SJCRH30 (cell line): ENCODE data around the gene ABCB4. TPM values are rescaled to one million over a fixed set of nuclear protein-coding genes. Genes with fewer than 3 reads are reported as not detected.
A peak's percentile ranks its signal among the peaks of the same experiment; 100 is the strongest.
"Not testable (repeated sequence)": the region's sequence is repeated elsewhere in the genome, so short reads cannot be mapped to it uniquely, and the experiment has no call there.

Experiments
- DNase-seq, 2 experiments: peaks; one replicate each; pipeline ENCODE4 v3.0.0-alpha.2; 2015 to 2020
- H3K27ac ChIP-seq: fragments of 250-450 bp; sonication (Bioruptor Pico); 2 replicates; pipeline ENCODE4 v1.5.1; 2020; ENCODE audit warnings: mild to moderate bottlenecking, moderate library complexity
- H3K27me3 ChIP-seq: fragments of 250-450 bp; sonication (Bioruptor Pico); 2 replicates; pipeline ENCODE4 v1.5.1; 2020; ENCODE audit warnings: mild to moderate bottlenecking, moderate library complexity
- H3K36me3 ChIP-seq: fragments of 250-450 bp; sonication (Bioruptor Pico); 2 replicates; pipeline ENCODE4 v1.5.1; 2020; ENCODE audit warnings: mild to moderate bottlenecking, moderate library complexity
- H3K4me1 ChIP-seq: fragments of 250-450 bp; sonication (Bioruptor Pico); 2 replicates; pipeline ENCODE4 v1.5.1; 2020; ENCODE audit warnings: mild to moderate bottlenecking, moderate library complexity
- H3K4me3 ChIP-seq: fragments of 250-450 bp; sonication (Bioruptor Pico); 2 replicates; pipeline ENCODE4 v1.5.1; 2020; ENCODE audit warnings: mild to moderate bottlenecking, moderate library complexity
- H3K9me3 ChIP-seq: fragments of 250-450 bp; sonication (Bioruptor Pico); replicated peaks from 2 replicates; pipeline ENCODE4 v1.5.1; 2020; ENCODE audit warnings: mild to moderate bottlenecking, moderate library complexity
- total RNA-seq: library from RNA; depleted of rRNA; stranded (reverse); fragments of >200 nt; shearing (Covaris generic); gene quantifications from 2 replicates; pipeline ENCODE4 v1.2.3, GENCODE V29; 2014

Gene ABCB4
- total RNA-seq, 1 experiment from 2014 or later: 0.06 TPM

DNA sequence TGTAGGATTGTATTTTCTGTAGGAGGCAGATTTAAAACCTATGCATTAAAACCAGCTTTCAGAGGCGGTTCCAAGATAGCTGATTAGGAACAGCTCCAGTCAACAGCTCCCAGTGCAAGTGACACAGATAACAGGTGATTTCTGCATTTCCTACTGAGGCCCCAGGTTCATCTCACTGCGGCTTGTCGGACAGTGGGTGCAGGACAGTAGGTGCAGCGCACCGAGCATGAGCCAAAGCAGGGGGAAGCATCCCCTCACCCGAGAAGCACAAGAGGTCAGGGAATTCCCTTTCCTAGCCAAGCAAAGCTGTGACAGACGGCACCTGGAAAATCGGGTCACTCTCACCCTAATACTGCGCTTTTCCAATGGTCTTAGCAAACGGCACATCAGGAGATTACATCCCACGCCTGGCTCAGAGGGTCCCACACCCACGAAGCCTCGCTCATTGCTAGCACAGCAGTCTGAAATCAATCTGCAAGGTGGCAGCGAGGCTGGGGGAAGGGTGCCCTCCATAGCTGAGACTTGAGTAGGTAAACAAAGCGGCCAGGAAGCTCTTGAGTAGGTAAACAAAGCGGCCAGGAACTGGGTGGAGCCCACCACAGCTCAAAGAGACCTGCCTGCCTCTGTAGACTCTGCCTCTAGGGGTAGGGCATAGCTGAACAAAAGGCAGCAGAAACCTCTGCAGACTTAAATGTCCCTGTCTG lies 10.5 kb downstream of the ABCB4 start:
- DNase-seq, H3K27ac ChIP-seq, H3K27me3 ChIP-seq, H3K9me3 ChIP-seq, H3K4me3 ChIP-seq, H3K36me3 ChIP-seq, H3K4me1 ChIP-seq: not testable (repeated sequence)

DNA sequence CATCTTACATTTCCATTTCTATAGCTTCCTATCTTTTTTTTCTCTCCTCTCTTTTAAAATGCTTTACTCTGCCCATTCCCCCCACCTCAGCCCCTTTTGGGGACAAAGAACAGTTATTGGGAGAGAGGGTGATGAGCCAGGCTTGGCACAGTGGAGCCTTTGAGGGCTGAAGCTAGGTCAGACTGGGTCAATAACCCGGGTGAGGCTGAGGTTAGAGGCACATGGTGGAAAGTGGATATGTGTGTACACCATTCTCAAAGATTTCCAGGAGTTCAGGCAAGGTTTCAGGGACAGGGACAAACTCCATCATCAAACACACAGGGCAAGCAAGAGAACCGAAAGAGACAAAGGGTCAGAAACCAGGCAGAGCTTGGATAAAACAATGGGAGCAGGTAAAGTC lies 11.5 kb downstream of the ABCB4 start:
- H3K4me1 ChIP-seq: no peaks in the 10 kb centered on the region
- H3K27me3 ChIP-seq: no peaks in the 10 kb centered on the region
- no peak overlapping the region for H3K27ac ChIP-seq
- DNase-seq: no peak
- H3K4me3 ChIP-seq: no peak overlapping the region
- no peaks in the 10 kb centered on the region for H3K36me3 ChIP-seq
- H3K9me3 ChIP-seq: 0 out of 2 replicates have a peak, but pooled peaks cover under 1% of the 10 kb centered on the region

DNA sequence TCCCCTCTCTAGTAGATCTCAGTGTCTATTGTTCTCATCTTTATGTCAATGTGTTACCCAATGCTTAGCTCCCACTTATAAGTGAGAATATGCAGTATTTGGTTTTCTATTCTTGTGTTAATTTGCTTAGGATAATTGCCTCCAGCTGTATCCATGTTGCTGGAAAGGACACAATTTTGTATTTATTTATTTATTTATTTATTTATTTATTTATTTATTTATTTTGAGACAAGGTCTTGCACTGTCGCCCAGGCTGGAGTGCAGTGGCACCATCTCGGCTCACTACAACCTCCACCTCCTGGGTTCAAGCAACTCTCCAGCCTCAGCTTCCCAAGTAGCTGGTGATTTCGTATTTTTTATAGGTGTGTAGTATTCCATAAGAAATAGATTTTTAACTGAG lies 15.0 kb downstream of the ABCB4 start:
- not testable (repeated sequence) for H3K36me3 ChIP-seq, H3K4me1 ChIP-seq, H3K4me3 ChIP-seq, DNase-seq, H3K9me3 ChIP-seq, H3K27ac ChIP-seq, H3K27me3 ChIP-seq

DNA sequence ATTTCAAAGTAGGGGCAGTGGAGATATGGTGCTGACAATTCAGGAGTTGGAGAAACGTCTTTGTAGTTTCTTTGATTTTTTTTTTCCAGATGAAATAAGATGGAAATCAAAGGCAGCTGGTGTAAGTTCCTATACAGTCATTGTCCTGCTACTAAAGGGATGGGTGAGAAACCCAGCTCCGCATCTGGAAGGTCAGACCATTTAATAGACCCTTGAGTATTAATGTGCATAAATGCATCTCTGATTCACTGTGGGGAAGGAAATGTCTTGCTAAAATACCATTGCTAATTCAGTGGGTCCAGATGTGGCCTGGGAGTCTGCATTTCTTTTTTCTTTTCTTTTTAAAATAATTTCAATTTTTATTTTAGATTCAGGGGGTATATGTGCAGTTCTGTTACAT lies 15.5 kb downstream of the ABCB4 start:
- Histone ChIP-seq H3K36me3 (no peaks in the 10 kb centered on the region), H3K4me3 (no peak overlapping the region)

DNA sequence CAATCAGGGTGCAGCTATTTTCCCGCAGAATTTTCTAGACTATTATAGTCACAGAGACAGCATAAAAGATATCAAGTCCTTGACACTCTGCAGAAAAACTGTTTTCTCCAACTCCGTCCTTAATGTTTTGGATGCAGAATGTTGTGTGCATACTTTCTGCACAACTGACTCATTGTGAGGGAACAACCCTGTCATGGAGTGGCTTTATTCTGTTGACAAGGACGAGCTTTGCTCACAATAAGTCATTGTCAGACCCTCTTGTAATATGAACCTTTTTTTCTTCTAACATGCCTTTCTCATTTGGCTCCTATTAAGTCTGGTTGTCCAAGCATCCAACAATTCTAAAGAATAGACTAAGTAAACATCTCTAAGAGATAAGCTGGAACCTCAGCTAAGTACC lies 17.3 kb downstream of the ABCB4 start:
- DNase-seq: no peak
- H3K9me3 ChIP-seq: no peaks in the 10 kb centered on the region
- no peaks in the 10 kb centered on the region for H3K4me1 ChIP-seq
- no peak overlapping the region for H3K4me3 ChIP-seq
- H3K27ac ChIP-seq: no peak overlapping the region
- H3K27me3 ChIP-seq: no peaks in the 10 kb centered on the region
- H3K36me3 ChIP-seq: no peaks in the 10 kb centered on the region

More for the DNA sequence above, 15.5 kb downstream of the ABCB4 start:
- Histone ChIP-seq H3K9me3 (no peaks in the 10 kb centered on the region), H3K27me3 (no peaks in the 10 kb centered on the region), H3K27ac (no peak overlapping the region), H3K4me1 (no peaks in the 10 kb centered on the region)
- DNase-seq: no peak

DNA sequence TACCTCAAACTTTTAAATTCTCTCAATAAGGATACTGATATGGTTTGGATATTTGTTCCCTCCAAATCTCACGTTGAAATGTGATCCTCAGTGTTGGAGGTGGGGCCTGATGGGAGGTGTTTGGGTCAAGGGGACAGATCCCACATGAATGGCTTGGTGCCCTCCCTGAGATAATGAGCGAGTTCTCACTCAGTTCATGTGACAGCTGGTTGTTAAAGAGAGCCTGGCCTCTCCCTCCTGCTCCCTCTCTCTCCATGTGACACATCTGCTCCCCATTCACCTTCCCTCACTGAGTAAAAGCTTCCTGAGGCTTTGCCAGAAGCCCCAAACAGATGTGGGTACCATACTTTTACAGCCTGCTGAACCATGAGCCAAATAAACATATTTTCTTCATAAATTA lies 19.2 kb downstream of the ABCB4 start:
- Histone ChIP-seq H3K4me3 (no peak overlapping the region), H3K27ac (no peak overlapping the region), H3K4me1 (no peaks in the 10 kb centered on the region), H3K9me3 (no peaks in the 10 kb centered on the region), H3K36me3 (no peaks in the 10 kb centered on the region), H3K27me3 (no peaks in the 10 kb centered on the region)
- peak in 1 of 2 experiments; percentile 28 for DNase-seq

DNA sequence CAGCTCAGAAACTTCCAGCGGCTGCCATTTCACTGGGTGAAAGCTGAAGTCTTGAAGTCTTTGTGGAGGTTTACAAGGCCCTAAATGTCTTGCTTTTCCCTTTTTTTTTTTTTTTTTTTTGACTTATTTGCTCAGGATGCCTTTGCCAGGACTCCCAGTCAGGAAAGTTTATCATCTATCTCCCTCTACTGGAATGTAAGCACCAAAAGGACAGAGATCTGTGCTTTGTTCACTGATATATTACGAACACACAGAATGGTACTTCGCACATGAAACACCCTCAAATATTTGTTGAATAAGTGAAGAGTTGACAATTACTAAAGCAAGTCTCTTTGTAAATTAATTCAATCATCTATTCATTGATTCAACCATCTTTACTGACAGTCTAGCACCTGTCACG lies 23.2 kb downstream of the ABCB4 start:
- no peaks in the 10 kb centered on the region for H3K9me3 ChIP-seq
- no peaks in the 10 kb centered on the region for H3K27me3 ChIP-seq
- DNase-seq: no peak
- H3K4me3 ChIP-seq: no peak overlapping the region
- H3K27ac ChIP-seq: no peak overlapping the region
- H3K4me1 ChIP-seq: no peaks in the 10 kb centered on the region
- no peaks in the 10 kb centered on the region for H3K36me3 ChIP-seq

DNA sequence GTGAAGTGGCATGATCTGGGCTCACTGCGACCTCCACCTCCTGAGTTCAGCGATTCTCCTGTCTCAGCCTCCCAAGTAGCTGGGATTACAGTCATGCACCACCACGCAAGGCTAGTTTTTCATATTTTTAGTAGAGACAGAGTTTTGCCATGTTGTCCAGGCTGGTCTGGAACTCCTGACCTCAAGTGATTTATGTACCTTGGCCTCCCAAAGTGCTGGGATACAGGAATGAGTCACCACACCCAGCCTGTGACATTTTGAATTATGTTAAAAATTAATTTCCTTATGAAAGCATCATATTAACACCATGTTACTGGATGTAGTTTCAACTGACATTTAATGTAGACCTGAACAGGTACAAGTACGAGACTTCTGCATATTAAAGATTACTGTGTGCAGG lies 24.3 kb downstream of the ABCB4 start:
- Histone ChIP-seq H3K36me3 (no peaks in the 10 kb centered on the region), H3K4me1 (no peaks in the 10 kb centered on the region), H3K27ac (no peak overlapping the region), H3K9me3 (no peaks in the 10 kb centered on the region), H3K4me3 (no peak overlapping the region), H3K27me3 (no peaks in the 10 kb centered on the region)
- DNase-seq: no peak

DNA sequence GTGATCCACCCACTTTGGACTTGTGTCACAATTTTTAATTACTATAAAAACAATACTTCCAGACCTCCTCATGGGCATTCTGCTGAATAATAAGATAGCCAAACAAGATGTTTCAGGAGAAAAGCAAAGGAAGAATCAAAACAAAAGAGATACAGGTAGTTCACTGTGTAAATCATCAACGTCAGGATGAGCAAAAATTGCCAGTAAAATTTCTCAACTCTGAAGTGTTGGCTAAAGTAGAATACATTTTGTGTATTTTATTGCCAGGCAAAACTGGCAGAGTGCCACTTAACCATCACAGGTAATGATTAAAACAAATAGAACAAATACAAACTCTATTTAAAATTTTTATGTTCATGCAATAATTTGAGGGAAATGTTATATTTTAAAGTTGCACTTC lies 24.8 kb downstream of the ABCB4 start:
- DNase-seq: no peak
- Histone ChIP-seq H3K4me3 (no peak overlapping the region), H3K9me3 (no peaks in the 10 kb centered on the region), H3K4me1 (no peaks in the 10 kb centered on the region), H3K27me3 (no peaks in the 10 kb centered on the region), H3K27ac (no peak overlapping the region), H3K36me3 (no peaks in the 10 kb centered on the region)

DNA sequence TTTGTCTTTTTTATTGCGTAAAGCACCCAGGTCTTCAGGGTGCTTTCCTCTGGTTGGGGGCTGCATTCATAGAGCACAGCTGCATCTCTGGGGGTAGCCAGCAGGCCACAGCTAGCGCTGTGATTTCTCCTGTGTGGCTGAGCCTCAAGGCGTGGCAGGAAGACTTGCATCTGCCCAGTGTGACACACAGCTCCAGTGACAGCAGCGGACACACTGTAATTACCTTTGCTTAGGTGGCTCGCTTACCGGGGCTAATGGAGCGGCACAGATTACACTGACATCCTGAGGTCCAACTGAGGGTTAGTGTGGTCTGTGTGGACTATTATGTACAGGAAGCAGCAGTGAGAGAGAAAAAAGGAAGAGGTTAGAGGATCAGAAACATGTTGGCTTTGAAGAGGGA lies 27.1 kb downstream of the ABCB4 start:
- H3K27ac ChIP-seq: no peak overlapping the region
- H3K9me3 ChIP-seq: no peaks in the 10 kb centered on the region
- no peaks in the 10 kb centered on the region for H3K27me3 ChIP-seq
- no peaks in the 10 kb centered on the region for H3K36me3 ChIP-seq
- DNase-seq: no peak
- H3K4me1 ChIP-seq: no peaks in the 10 kb centered on the region
- H3K4me3 ChIP-seq: no peak overlapping the region

DNA sequence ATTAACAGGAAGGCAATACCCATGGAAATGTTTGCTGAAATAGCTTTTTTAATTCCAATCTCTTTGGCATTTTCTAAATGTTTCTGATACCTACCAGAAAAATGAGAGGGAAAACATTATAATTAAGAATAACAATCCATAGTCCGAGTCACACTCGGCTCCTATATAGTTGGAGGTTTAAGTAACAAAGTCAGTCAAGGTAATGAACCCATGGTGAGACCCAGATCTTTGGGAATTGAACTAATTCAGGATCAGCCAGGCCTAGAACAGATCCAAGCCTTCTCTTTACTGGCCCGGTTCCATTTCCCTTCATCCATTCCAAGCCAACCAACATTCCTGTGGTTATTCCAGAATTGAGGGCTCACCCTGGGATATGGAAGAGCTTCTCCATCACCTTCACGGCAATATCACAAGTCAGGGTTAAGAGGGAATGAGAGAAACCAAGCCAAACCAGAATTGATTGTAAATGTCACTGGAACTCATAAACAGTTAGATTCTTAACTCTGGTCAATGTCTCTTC lies 28.3 kb downstream of the ABCB4 start:
- Histone ChIP-seq H3K27ac (no peak overlapping the region), H3K27me3 (no peaks in the 10 kb centered on the region), H3K4me3 (no peak overlapping the region), H3K9me3 (no peaks in the 10 kb centered on the region), H3K36me3 (0 out of 2 replicates have a peak, but pooled peaks cover 2% of the 10 kb centered on the region), H3K4me1 (no peaks in the 10 kb centered on the region)
- peak in 1 of 2 experiments; percentile 10 for DNase-seq

DNA sequence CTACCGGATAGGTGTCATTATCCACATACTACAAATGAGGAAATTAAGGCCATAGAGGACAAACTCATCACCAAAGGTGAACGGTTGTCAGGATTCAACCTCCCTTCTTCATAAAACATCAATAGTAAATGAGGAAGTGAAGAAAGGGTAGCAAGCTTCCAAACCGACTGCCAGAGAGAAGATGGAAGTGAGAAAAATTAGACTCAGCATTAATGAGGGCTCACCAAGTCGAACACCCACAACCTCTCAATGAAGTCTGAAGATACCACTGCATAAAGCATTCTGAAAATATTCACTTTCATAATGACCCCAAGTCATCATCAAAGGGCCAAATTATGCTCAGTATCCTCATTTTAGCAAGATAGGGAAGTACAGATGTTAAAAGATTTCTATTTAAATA lies 29.6 kb downstream of the ABCB4 start:
- H3K9me3 ChIP-seq: no peaks in the 10 kb centered on the region
- DNase-seq: no peak
- H3K36me3 ChIP-seq: 0 out of 2 replicates have a peak, but pooled peaks cover 2% of the 10 kb centered on the region
- H3K4me3 ChIP-seq: no peak overlapping the region
- no peak overlapping the region for H3K27ac ChIP-seq
- no peaks in the 10 kb centered on the region for H3K4me1 ChIP-seq
- H3K27me3 ChIP-seq: no peaks in the 10 kb centered on the region

DNA sequence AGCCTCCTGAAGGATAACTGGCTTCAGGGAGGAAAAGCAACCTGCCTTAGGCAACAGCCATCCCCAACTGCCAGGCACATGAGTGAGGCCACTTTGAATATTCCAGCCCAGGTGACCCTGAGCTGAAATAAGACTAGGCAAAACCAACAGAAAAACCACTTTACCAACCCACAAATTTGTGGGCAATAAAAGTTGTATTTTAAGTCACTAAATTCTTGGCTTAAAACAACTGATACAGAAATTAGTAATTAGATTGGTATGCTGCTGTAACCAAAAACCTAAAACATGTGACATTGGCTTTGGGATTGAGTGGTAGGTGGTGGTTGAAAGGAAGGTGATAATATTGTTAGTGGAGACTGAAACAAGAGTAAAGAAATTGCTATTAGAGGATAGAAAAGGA lies 39.9 kb downstream of the ABCB4 start:
- no peaks in the 10 kb centered on the region for H3K36me3 ChIP-seq
- H3K4me3 ChIP-seq: no peak overlapping the region
- H3K9me3 ChIP-seq: no peaks in the 10 kb centered on the region
- no peaks in the 10 kb centered on the region for H3K27me3 ChIP-seq
- peaks cover 4% of the 10 kb centered on the region; the same call in 1 of the 2 replicates for H3K4me1 ChIP-seq
- no peak overlapping the region for H3K27ac ChIP-seq
- DNase-seq: no peak

DNA sequence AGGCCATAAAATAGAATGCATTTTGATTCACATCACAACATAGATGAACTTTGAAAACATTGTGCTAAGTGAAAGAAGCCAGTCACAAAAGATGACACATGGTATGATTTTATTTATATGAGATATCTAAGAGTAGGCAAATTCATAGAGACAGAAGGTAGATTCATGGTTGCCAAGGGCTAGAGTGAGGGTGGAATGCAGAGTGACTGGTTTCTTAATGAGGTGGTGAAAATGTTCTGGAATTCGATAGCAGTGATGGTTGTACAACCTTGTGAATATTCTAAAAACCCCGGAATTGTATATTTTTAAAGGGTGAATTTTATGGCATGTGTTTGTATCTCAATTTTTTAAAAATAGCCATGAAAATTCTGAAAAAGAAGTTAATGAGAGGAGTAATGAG lies 42.9 kb downstream of the ABCB4 start:
- Histone ChIP-seq H3K4me1 (no peaks in the 10 kb centered on the region), H3K27me3 (no peaks in the 10 kb centered on the region), H3K9me3 (no peaks in the 10 kb centered on the region), H3K36me3 (no peaks in the 10 kb centered on the region), H3K27ac (no peak overlapping the region), H3K4me3 (no peak overlapping the region)
- DNase-seq: no peak

DNA sequence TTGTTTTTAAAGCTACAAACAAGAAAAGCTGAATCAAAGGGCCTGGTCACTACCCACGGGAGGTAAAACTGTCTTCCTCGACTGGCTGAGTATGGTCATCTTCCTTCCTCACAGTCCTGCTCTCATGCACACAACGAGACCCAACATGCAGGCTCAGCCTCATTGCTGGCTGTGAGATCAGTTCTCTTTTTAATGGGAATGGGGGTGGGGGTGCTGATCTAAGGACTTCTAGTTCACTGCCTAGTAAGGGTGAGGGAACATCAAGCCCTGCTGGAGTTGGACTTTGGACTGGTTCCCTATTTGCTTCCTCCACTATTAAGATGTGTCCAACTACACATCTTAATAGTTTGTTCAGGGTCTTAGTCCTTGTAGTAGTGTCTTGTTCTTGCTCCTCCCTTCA lies 48.2 kb downstream of the ABCB4 start:
- Histone ChIP-seq H3K4me3 (no peak overlapping the region), H3K27ac (no peak overlapping the region), H3K27me3 (no peaks in the 10 kb centered on the region), H3K36me3 (no peaks in the 10 kb centered on the region), H3K9me3 (no peaks in the 10 kb centered on the region), H3K4me1 (no peaks in the 10 kb centered on the region)
- DNase-seq: no peak

DNA sequence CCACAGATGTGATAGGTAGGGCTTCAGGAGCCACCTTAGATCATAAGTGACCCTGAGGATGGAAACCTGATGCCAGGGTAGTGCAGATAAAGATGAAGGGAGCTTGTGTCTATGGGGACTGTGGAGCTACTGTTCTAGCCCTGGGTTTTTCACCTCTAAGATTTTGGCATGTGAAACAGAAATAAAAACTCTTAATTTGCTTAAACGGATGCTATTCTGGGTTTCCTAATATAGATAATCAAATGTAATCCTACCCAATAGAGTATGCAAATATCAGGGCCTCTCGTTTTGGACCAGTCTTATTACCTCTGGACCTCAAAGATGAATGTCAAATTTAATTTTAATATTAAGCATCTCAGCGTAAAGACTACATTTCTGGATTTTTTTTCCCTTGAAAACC lies 49.3 kb downstream of the ABCB4 start:
- H3K36me3 ChIP-seq: no peaks in the 10 kb centered on the region
- H3K27me3 ChIP-seq: no peaks in the 10 kb centered on the region

More for the DNA sequence above, 49.3 kb downstream of the ABCB4 start:
- Histone ChIP-seq H3K4me1 (no peaks in the 10 kb centered on the region), H3K4me3 (no peak overlapping the region), H3K27ac (no peak overlapping the region), H3K9me3 (no peaks in the 10 kb centered on the region)
- DNase-seq: no peak
